ENCODE measurements around the gene SUFU. TPM values are rescaled to one million over a fixed set of nuclear protein-coding genes. Genes with fewer than 3 reads are reported as not detected.

SUFU gene
- total RNA-seq, 2 donors from 2014 or later = 3.1 to 6.6 TPM

DNA sequence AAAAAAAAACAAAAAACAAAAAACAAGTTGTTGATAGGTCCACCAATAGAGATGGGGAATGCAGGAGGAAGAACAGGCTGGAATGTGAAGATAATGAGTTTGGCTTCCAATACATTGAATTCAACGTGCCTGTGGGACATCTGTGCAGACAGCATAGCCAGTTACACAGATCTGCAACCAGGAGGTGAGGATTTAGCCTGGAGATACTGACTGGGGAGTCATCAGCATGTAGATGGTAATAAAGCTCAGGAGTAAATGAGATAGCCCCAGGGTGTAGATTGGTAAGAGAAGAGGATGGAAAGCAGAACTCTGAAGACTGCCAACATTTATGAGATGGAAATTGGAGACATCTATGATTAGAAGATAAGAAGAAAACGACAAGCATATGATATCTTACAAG lies 135.8 kb downstream of the SUFU start:
- intact Hi-C loops (cut with DNase I) = no loop called here
- no peaks in the 10 kb centered on the region for H3K4me1 ChIP-seq
- no peaks in the 10 kb centered on the region for H3K27me3 ChIP-seq
- DNase-seq = no peak
- 12 to 13% methylated on average over 2 of the region's 2 CpGs for WGBS, 2 donors
- H3K27ac ChIP-seq = no peak overlapping the region
- no peaks in the 10 kb centered on the region for H3K36me3 ChIP-seq (replicated peaks in 1 of 2; ENCODE audit: insufficient read depth in 1 of 2, low read depth in 2 of 2)
- no peak for ATAC-seq
- no peak overlapping the region for H3K4me3 ChIP-seq
- no peaks in the 10 kb centered on the region for H3K9me3 ChIP-seq
- TF ChIP-seq, protein P1, sequence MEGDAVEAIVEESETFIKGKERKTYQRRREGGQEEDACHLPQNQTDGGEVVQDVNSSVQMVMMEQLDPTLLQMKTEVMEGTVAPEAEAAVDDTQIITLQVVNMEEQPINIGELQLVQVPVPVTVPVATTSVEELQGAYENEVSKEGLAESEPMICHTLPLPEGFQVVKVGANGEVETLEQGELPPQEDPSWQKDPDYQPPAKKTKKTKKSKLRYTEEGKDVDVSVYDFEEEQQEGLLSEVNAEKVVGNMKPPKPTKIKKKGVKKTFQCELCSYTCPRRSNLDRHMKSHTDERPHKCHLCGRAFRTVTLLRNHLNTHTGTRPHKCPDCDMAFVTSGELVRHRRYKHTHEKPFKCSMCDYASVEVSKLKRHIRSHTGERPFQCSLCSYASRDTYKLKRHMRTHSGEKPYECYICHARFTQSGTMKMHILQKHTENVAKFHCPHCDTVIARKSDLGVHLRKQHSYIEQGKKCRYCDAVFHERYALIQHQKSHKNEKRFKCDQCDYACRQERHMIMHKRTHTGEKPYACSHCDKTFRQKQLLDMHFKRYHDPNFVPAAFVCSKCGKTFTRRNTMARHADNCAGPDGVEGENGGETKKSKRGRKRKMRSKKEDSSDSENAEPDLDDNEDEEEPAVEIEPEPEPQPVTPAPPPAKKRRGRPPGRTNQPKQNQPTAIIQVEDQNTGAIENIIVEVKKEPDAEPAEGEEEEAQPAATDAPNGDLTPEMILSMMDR (IDR thresholded peaks at IDR 0.05) = no peak
- no peak for TF ChIP-seq POLR2A (IDR thresholded peaks at IDR 0.05)

DNA sequence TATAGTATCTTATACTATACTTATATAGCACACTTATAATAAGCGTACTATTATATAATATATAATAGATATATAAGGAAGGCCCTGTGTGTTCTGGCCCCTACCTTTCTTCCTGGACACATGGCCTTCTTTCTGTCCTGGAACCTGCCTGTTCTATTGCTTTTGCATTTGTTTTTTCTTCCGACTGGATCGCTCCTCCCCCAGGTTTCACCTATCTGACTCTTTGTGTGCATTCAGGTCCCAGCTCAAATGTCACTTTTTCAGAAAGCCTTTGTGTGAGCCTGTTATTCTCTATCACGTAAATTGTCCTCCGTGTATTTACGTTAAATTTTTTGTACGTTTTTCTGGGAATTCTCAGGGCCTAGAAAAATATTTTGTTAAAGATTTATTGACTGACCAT lies 137.6 kb downstream of the SUFU start:
- Histone ChIP-seq H3K4me1 (peaks cover 3% of the 10 kb centered on the region), H3K27me3 (no peaks in the 10 kb centered on the region), H3K36me3 (replicated peaks in 1 of 2; ENCODE audit: insufficient read depth in 1 of 2, low read depth in 2 of 2) (no peaks in the 10 kb centered on the region), H3K27ac (peak overlapping the region; percentile 95 to 100 (median 96)), H3K4me3 (no peak overlapping the region), H3K9me3 (no peaks in the 10 kb centered on the region)
- ATAC-seq (no peak), DNase-seq (peak in 3 of 4 donors; percentile 50 to 62 (median 56))
- intact Hi-C loops (cut with DNase I) = no loop called here
- no peak for TF ChIP-seq POLR2A (IDR thresholded peaks at IDR 0.05)
- TF ChIP-seq, protein P1 (IDR thresholded peaks at IDR 0.05) = peak in 1 of 7 experiments; percentile 4
- 3 to 10% methylated on average over 7 of the region's 7 CpGs for whole genome bisulfite sequencing, 2 donors

DNA sequence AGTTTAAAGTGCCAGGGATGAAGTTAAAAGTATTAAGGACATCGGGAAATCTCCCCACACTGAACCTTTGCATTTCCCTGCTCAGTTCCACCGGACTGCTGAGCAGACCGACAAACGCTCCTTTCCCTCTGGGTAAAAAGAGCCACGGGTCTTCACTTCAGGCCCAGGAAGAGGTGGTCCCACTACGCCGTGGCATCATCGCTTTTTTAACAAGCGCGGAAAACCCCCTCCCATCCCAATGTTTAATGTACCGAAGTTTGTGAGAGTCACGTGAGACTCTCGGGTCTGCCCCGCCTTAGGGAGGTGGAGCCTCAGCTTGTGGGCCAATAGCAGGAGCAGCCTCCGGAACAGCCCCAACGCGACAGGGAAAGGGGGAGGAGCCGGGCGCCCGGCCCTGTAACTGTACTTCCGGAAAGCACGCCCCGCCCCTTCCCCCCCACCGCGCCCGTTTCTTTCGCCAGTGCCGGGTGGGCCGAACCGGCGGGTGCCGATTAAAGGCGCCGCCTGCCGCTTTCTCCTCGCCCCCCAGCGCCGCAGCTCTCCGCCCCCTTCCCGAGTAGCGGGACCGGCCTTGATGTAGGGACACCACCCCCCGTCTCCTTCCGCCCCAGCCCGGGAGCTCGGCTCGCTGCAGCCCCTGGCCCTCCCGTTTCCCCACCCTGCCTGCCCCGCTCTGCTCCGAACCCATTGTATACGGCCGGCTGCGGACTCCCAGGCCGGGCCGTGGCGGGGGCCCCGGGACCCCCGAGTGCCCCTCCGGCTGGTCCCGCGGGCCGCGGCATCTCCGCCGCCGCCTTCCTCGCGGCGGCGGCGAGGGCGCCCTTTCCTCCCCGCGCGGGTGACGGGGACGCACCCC lies 138.3 kb downstream of the SUFU start:
- ATAC-seq (peak; percentile 73), DNase-seq (peak; percentile 99 to 100 (median 99))
- H3K27me3 ChIP-seq = no peaks in the 10 kb centered on the region
- peaks cover 10% of the 10 kb centered on the region for H3K4me1 ChIP-seq
- TF ChIP-seq POLR2A (IDR thresholded peaks at IDR 0.05) = peak; percentile 84 to 93 (median 90)
- TF ChIP-seq, protein P1 (IDR thresholded peaks at IDR 0.05) = no peak
- peak overlapping the region; percentile 38 to 78 for H3K4me3 ChIP-seq
- no peaks in the 10 kb centered on the region for H3K9me3 ChIP-seq
- intact Hi-C loops (cut with DNase I) = no loop called here
- H3K27ac ChIP-seq = peak overlapping the region; percentile 95 to 100 (median 96)
- no peaks in the 10 kb centered on the region for H3K36me3 ChIP-seq (replicated peaks in 1 of 2; ENCODE audit: insufficient read depth in 1 of 2, low read depth in 2 of 2)
- WGBS, 2 donors = 0 to 1% methylated on average over 13 to 67 of the region's 77 CpGs

DNA sequence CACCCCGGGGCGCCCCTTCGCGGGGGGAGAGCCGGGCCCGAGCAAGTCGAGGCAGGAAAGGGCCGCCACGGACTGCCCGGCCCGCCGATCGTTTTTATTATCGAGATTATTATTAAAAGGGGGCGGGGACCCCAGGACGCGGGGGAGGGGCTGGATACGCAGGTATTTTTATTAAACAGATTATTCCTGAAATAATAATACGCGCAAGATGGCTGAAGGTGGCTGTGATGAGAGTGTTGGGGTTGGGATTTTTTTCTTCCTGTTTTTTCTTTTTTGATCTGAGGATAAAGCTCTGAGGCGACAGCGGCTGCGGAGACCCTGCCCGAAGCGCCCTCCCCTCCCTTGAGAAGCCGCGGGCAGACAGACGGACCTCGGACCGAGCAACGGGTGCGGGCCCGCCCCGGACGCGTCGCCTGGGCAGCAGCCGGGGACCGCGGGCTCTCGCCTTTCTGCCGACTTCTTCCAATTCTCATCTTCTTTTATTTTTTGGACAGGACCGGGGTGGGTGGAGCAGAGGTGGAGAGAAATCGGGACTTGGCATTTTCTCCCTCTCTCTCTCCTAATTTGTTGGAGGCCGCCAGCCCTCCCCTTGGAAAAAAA lies 139.1 kb downstream of the SUFU start:
- Histone ChIP-seq H3K4me1 (peaks cover 18% of the 10 kb centered on the region), H3K36me3 (replicated peaks in 1 of 2; ENCODE audit: insufficient read depth in 1 of 2, low read depth in 2 of 2) (no peaks in the 10 kb centered on the region), H3K9me3 (no peaks in the 10 kb centered on the region), H3K27ac (peak overlapping the region; percentile 95 to 100 (median 96)), H3K27me3 (no peaks in the 10 kb centered on the region), H3K4me3 (peak overlapping the region; percentile 38 to 78)
- DNase-seq (peak; percentile 71 to 75 (median 73)), ATAC-seq (peak; percentile 1)
- TF ChIP-seq POLR2A (IDR thresholded peaks at IDR 0.05) = peak in 2 of 3 donors; percentile 48 to 62
- TF ChIP-seq, protein P1 (IDR thresholded peaks at IDR 0.05) = no peak
- intact Hi-C loops (cut with DNase I) = no loop called here
- 1% methylated on average over 37 to 45 of the region's 45 CpGs for WGBS, 2 donors
